ENCODE measurements around the gene FAM228B.

- no peak for TF ChIP-seq CTCF (IDR thresholded peaks at IDR 0.05; ENCODE audit: insufficient read depth, low read length)
- TF ChIP-seq SPI1 (IDR thresholded peaks at IDR 0.05; ENCODE audit: borderline replicate concordance, low read depth), result no peak
Measured at GRCh38 chr2:24200799-24201198, 77.5 kb downstream of the FAM228B start.

Measured in HL-60 (cell line).